ENCODE results near the gene NUDT1.

Gene NUDT1

GRCh38 chr7:2253021-2253420, 11.0 kb downstream of the NUDT1 start:
- no peak for TF ChIP-seq ZNF354C (tag by site-specific recombination; IDR thresholded peaks at IDR 0.05; ENCODE audit: borderline replicate concordance, low read depth)
- no peak for TF ChIP-seq ZNF48 (tag by site-specific recombination; IDR thresholded peaks at IDR 0.05)
- no peak for TF ChIP-seq ZNF169 (tag by site-specific recombination; IDR thresholded peaks at IDR 0.05)
- TF ChIP-seq, protein P1, sequence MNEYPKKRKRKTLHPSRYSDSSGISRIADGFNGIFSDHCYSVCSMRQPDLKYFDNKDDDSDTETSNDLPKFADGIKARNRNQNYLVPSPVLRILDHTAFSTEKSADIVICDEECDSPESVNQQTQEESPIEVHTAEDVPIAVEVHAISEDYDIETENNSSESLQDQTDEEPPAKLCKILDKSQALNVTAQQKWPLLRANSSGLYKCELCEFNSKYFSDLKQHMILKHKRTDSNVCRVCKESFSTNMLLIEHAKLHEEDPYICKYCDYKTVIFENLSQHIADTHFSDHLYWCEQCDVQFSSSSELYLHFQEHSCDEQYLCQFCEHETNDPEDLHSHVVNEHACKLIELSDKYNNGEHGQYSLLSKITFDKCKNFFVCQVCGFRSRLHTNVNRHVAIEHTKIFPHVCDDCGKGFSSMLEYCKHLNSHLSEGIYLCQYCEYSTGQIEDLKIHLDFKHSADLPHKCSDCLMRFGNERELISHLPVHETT (tag by site-specific recombination; IDR thresholded peaks at IDR 0.05), result no peak
- no peak for TF ChIP-seq ZNF521 (tag by site-specific recombination; IDR thresholded peaks at IDR 0.05)
- TF ChIP-seq, protein P2, sequence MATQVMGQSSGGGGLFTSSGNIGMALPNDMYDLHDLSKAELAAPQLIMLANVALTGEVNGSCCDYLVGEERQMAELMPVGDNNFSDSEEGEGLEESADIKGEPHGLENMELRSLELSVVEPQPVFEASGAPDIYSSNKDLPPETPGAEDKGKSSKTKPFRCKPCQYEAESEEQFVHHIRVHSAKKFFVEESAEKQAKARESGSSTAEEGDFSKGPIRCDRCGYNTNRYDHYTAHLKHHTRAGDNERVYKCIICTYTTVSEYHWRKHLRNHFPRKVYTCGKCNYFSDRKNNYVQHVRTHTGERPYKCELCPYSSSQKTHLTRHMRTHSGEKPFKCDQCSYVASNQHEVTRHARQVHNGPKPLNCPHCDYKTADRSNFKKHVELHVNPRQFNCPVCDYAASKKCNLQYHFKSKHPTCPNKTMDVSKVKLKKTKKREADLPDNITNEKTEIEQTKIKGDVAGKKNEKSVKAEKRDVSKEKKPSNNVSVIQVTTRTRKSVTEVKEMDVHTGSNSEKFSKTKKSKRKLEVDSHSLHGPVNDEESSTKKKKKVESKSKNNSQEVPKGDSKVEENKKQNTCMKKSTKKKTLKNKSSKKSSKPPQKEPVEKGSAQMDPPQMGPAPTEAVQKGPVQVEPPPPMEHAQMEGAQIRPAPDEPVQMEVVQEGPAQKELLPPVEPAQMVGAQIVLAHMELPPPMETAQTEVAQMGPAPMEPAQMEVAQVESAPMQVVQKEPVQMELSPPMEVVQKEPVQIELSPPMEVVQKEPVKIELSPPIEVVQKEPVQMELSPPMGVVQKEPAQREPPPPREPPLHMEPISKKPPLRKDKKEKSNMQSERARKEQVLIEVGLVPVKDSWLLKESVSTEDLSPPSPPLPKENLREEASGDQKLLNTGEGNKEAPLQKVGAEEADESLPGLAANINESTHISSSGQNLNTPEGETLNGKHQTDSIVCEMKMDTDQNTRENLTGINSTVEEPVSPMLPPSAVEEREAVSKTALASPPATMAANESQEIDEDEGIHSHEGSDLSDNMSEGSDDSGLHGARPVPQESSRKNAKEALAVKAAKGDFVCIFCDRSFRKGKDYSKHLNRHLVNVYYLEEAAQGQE (tag by site-specific recombination; IDR thresholded peaks at IDR 0.05), result no peak
- TF ChIP-seq, protein P3, sequence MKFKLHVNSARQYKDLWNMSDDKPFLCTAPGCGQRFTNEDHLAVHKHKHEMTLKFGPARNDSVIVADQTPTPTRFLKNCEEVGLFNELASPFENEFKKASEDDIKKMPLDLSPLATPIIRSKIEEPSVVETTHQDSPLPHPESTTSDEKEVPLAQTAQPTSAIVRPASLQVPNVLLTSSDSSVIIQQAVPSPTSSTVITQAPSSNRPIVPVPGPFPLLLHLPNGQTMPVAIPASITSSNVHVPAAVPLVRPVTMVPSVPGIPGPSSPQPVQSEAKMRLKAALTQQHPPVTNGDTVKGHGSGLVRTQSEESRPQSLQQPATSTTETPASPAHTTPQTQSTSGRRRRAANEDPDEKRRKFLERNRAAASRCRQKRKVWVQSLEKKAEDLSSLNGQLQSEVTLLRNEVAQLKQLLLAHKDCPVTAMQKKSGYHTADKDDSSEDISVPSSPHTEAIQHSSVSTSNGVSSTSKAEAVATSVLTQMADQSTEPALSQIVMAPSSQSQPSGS (tag by site-specific recombination; IDR thresholded peaks at IDR 0.05; ENCODE audit: low read depth), result no peak
- TF ChIP-seq WT1 (tag by site-specific recombination; IDR thresholded peaks at IDR 0.05), result no peak
- no peak for TF ChIP-seq ZNF175 (tag by site-specific recombination; IDR thresholded peaks at IDR 0.05)
- TF ChIP-seq, protein P4, sequence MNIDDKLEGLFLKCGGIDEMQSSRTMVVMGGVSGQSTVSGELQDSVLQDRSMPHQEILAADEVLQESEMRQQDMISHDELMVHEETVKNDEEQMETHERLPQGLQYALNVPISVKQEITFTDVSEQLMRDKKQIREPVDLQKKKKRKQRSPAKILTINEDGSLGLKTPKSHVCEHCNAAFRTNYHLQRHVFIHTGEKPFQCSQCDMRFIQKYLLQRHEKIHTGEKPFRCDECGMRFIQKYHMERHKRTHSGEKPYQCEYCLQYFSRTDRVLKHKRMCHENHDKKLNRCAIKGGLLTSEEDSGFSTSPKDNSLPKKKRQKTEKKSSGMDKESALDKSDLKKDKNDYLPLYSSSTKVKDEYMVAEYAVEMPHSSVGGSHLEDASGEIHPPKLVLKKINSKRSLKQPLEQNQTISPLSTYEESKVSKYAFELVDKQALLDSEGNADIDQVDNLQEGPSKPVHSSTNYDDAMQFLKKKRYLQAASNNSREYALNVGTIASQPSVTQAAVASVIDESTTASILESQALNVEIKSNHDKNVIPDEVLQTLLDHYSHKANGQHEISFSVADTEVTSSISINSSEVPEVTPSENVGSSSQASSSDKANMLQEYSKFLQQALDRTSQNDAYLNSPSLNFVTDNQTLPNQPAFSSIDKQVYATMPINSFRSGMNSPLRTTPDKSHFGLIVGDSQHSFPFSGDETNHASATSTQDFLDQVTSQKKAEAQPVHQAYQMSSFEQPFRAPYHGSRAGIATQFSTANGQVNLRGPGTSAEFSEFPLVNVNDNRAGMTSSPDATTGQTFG (tag by site-specific recombination; IDR thresholded peaks at IDR 0.05; ENCODE audit: borderline replicate concordance), result no peak
- no peak for TF ChIP-seq ZNF530 (tag by site-specific recombination; IDR thresholded peaks at IDR 0.05; ENCODE audit: low read depth)
- POLR2A ChIA-PET, result no interaction called here
- H3K36me3 ChIP-seq (ENCODE audit: control insufficient read depth in 2 of 2, insufficient read depth in 1 of 2, low read length in 2 of 2), result peaks cover 0 to 7% of the 10 kb centered on the region in 2 experiments; a peak in 2 of 3 replicates
- no peak overlapping the region for H3K4me3 ChIP-seq (ENCODE audit: low read depth, low read length)
- CTCF ChIA-PET, result no interaction called here
- H3K27ac ChIP-seq (ENCODE audit: extremely low read depth, low read depth, low read length), result no peak overlapping the region
- H3K9me3 ChIP-seq (ENCODE audit: control insufficient read depth, insufficient read depth, low read depth, low read length), result no peaks in the 10 kb centered on the region
- no peaks in the 10 kb centered on the region for H3K4me1 ChIP-seq (ENCODE audit: control insufficient read depth, insufficient read depth, low read length)

GRCh38 chr7:2253525-2254244, 11.7 kb downstream of the NUDT1 start:
- Histone ChIP-seq H3K4me1 (ENCODE audit: control insufficient read depth, insufficient read depth, low read length) (no peaks in the 10 kb centered on the region), H3K27ac (ENCODE audit: extremely low read depth, low read depth, low read length) (no peak overlapping the region), H3K4me3 (ENCODE audit: low read depth, low read length) (no peak overlapping the region), H3K9me3 (ENCODE audit: control insufficient read depth, insufficient read depth, low read depth, low read length) (no peaks in the 10 kb centered on the region), H3K36me3 (ENCODE audit: control insufficient read depth in 2 of 2, insufficient read depth in 1 of 2, low read length in 2 of 2) (peaks cover 0 to 7% of the 10 kb centered on the region in 2 experiments; a peak in 2 of 3 replicates)
- CTCF ChIA-PET, result interaction anchor here (0.9 kb wide), 1 partner anchor 8 kb away, joined by 4 read pairs; no protein-coding TSS in a partner anchor
- TF ChIP-seq ZNF513 (tag by site-specific recombination; IDR thresholded peaks at IDR 0.05), result no peak
- no peak for TF ChIP-seq ZNF324 (tag by site-specific recombination; IDR thresholded peaks at IDR 0.05)
- POLR2A ChIA-PET, result no interaction called here

Data from HEK293 (cell line).